Measurements from ENCODE around the gene DENND4B.

The DENND4B gene

GRCh38 chr1:153978274-153978909 is 31.9 kb upstream of the DENND4B start:
- ChIA-PET POLR2A (interaction anchor here (1.2 to 3.2 kb wide), 6 partner anchors 11 to 345 kb away, joined by 3 to 31 read pairs (median 9); partner anchors contain the start of genes CHTOP, CREB3L4, DENND4B and RPS27), CTCF (interaction anchor here (1.0 to 4.4 kb wide), 10 partner anchors 9 to 468 kb away, joined by 3 to 36 read pairs (median 7); partner anchors contain the start of genes CREB3L4, DENND4B, GATAD2B and RAB13)
- TF ChIP-seq, protein P1, sequence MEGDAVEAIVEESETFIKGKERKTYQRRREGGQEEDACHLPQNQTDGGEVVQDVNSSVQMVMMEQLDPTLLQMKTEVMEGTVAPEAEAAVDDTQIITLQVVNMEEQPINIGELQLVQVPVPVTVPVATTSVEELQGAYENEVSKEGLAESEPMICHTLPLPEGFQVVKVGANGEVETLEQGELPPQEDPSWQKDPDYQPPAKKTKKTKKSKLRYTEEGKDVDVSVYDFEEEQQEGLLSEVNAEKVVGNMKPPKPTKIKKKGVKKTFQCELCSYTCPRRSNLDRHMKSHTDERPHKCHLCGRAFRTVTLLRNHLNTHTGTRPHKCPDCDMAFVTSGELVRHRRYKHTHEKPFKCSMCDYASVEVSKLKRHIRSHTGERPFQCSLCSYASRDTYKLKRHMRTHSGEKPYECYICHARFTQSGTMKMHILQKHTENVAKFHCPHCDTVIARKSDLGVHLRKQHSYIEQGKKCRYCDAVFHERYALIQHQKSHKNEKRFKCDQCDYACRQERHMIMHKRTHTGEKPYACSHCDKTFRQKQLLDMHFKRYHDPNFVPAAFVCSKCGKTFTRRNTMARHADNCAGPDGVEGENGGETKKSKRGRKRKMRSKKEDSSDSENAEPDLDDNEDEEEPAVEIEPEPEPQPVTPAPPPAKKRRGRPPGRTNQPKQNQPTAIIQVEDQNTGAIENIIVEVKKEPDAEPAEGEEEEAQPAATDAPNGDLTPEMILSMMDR (IDR thresholded peaks at IDR 0.05; ENCODE audit: control extremely low read depth, extremely low read depth, low read depth, missing control alignments), result no peak
- DNase-seq (ENCODE audit: extremely low spot score), result no peak

DNA sequence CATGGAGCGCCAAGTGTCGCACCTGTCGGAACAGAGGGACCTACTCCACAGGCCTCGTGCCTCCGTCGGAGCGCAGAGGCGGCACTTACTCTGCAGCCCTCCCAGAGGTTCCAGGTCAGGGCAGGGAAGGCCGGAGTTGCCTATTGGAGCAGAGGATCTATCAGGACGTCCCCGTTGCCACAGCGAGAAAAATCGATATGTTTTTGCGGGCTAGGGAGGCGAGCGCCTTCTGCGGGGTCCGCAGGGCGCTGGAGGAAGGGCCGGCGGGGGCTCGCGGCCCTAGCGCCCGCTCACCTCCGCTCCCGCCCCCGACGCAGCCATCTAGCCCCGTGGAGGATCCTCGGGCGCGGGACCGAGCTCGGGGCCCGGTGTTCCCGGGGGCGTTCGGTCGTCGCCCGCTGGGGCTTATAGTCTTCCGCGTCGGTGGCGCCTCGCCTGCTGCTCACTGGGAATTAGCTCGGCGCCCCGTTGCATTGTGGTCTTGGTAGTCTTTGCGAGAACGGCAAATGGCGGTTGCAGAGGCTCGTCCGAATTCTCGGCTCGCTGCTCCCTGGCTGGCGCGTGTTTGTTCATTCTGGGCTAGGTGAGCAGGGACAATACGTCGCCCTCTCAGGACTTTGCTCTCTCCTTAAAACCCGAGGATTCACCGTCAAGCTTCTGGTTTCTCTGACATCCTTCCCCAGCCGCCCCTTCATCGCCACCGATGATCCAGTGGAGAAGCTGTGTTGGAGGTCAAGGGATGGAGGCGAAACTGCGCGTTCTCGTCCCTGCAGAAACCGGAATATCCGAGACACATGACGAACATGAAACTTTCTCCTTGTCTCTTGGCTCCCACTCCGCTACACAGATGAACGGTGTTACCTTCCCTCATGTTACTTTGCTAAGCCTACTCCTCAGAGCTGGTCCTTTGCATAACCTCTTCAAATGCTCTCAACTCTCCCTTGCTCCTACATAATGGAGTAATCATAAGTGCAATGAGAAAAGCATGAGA is 31.0 kb upstream of the DENND4B start, which contains the start of gene JTB:
JTB (minus strand) TSS at position 425 of the 991 bp plus-strand sequence; CDS start at position 3, 422 bp downstream.
- TF ChIP-seq, protein P1 (IDR thresholded peaks at IDR 0.05; ENCODE audit: control extremely low read depth, extremely low read depth, low read depth, missing control alignments), result no peak
- DNase-seq (ENCODE audit: extremely low spot score), result peak; percentile 91
- CTCF ChIA-PET, result interaction anchor here (0.8 to 4.4 kb wide), 14 partner anchors 7 to 467 kb away, joined by 3 to 36 read pairs (median 6); partner anchors contain the start of genes CREB3L4, DENND4B, GATAD2B and RAB13
- POLR2A ChIA-PET, result interaction anchor here (1.2 to 3.2 kb wide), 6 partner anchors 10 to 344 kb away, joined by 3 to 31 read pairs (median 9); partner anchors contain the start of genes CHTOP, CREB3L4, DENND4B and RPS27

DNA sequence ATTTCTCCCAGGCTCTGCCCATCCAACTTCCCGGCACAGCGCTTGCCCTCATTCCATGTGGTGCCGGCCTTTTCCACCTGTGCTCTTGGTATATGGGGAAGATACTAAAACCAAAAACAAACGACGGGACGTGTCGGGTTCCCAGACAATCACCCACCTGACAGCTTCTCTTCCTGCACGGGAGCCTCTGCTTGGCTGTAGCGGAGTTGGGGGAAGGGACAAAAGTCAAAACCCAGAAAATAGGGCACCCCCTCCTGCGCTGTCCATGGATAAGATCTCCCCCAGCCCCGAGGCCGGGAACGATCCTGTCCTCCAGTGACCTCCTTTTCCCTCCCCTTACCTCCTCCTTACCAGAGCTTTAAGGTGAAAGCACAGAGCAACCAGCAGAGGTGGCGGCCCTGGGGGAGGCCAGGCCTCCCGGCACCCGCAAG is 30.3 kb upstream of the DENND4B start:
- ChIA-PET CTCF (interaction anchor here (0.8 to 4.4 kb wide), 13 partner anchors 8 to 208 kb away, joined by 3 to 36 read pairs (median 6); partner anchors contain the start of genes CREB3L4, DENND4B, GATAD2B and RAB13), POLR2A (interaction anchor here (0.6 to 3.2 kb wide), 6 partner anchors 9 to 338 kb away, joined by 3 to 31 read pairs (median 9); partner anchors contain the start of genes CREB3L4, DENND4B, RPS27 and SLC39A1)
- TF ChIP-seq, protein P1 (IDR thresholded peaks at IDR 0.05; ENCODE audit: control extremely low read depth, extremely low read depth, low read depth, missing control alignments), result no peak
- no peak for DNase-seq (ENCODE audit: extremely low spot score)

DNA sequence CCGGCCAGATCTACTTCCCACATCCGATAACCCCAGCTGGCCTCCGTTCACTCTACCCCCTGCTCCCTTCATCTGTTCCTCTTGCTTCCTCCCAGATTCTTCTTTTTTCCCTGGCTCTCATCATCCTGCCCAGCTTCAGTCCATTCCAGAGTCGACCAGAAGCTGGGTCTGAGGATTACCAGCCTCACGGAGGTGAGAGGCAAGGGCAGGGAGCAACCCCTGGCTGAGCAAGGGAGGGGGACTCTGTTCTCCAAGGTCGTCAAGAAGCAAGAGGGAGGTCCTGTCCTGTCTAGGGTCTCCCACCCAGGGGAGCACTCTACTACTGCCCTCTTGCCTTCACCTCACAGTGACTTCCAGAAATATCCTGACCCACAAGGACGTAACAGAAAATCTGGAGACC is 27.0 kb upstream of the DENND4B start:
- TF ChIP-seq, protein P1 (IDR thresholded peaks at IDR 0.05; ENCODE audit: control extremely low read depth, extremely low read depth, low read depth, missing control alignments), result no peak
- ChIA-PET POLR2A (interaction anchor here (0.6 kb wide), 1 partner anchor 1486 kb away, joined by 4 read pairs; no protein-coding TSS in a partner anchor), CTCF (interaction anchor here (1.9 to 2.9 kb wide), 3 partner anchors 13 to 176 kb away, joined by 9 to 14 read pairs (median 11); partner anchors contain the start of gene RAB13)
- DNase-seq (ENCODE audit: extremely low spot score), result no peak

DNA sequence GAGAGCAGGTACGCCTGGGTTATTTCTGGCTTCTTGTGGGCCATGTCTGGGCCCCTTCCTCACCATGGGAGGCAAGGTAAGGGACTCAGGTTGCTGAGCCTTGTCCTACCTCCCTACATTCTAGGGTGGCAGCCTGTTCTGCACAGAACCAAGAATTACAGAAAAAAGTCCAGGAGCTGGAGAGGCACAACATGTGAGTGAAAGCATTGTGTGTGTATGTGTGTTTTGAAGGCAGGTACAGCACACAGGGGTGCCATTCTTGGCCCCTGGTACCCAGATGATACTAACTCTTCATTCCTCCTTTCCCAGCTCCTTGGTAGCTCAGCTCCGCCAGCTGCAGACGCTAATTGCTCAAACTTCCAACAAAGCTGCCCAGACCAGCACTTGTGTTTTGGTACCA is 26.6 kb upstream of the DENND4B start:
- DNase-seq (ENCODE audit: extremely low spot score), result no peak
- CTCF ChIA-PET, result interaction anchor here (1.9 to 2.9 kb wide), 2 partner anchors 14 to 176 kb away, joined by 11 to 14 read pairs; partner anchors contain the start of gene RAB13
- TF ChIP-seq, protein P1 (IDR thresholded peaks at IDR 0.05; ENCODE audit: control extremely low read depth, extremely low read depth, low read depth, missing control alignments), result no peak
- POLR2A ChIA-PET, result interaction anchor here (0.6 kb wide), 1 partner anchor 1486 kb away, joined by 4 read pairs; no protein-coding TSS in a partner anchor

Data from GM10248 (cell line).